Hair follicular keratinocyte (primary cell): ENCODE data around the gene FRMD6. TPM values are rescaled to one million over a fixed set of nuclear protein-coding genes. Genes with fewer than 3 reads are reported as not detected.

Experiments used
- total RNA-seq: library from RNA; depleted of rRNA; stranded (reverse); fragments of >200 nt; gene quantifications from 2 replicates; pipeline ENCODE4 v1.2.3, GENCODE V29; 2015

Gene FRMD6
- 77.1 and 111 TPM in 2 replicates for total RNA-seq

DNA sequence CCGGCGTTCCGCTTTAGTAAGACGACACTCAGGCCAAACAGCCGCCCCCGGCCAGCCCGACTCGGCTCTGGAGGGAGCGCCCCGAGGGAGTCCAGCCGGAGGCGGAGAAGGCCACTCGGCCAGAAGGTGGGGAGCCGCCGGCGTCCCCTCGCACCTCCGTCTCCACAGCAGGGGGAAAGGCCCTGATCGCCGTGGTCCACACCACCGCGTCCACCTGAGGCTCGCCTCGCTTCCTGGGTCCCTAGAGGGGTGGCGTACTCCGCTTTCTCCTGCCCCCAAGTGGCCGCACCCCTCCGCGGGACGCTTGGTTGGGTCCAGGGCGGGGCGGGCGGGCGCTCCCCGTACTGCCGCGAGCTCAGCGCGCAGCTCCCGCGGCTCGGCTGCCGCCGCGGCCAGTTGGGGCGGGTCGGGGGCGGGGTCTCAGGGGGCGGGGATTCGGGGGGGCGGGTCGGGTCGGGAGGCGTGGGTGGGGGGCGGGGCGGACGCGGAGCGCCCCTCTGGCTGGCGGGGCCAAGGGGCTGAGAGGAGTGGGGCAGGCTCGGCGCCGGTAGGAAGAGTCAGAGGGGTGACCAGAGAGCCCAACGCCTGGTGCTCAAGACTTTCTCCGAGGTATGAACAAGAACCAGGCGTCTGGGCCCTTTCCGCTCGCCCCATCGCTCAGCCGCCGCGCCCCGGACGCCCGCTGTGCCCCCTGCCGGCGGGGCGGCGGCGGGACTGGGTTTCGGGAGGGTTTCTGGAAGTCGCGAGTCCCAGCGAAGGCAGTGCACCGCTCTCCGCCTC, at the start of gene FRMD6:
Gene FRMD6, plus strand, starts transcription at position 523 of the 780 bp plus-strand sequence. CDS start 37,927 bp downstream, outside the sequence.

Other genes starting within 250 kb of the FRMD6 start
- gene GNG2, start 208.7 kb downstream of the FRMD6 start, total RNA-seq = 0.27 and 0.55 TPM in 2 replicates